ENCODE results near the gene EDC3.
"Not testable (repeated sequence)": the region's sequence is repeated elsewhere in the genome, so short reads cannot be mapped to it uniquely, and the experiment has no call there.

EDC3 gene

GRCh38 chr15:74710319-74711094 is 14.7 kb upstream of the EDC3 start:
- no peak for DNase-seq (ENCODE audit: low read depth, low spot score)

DNA sequence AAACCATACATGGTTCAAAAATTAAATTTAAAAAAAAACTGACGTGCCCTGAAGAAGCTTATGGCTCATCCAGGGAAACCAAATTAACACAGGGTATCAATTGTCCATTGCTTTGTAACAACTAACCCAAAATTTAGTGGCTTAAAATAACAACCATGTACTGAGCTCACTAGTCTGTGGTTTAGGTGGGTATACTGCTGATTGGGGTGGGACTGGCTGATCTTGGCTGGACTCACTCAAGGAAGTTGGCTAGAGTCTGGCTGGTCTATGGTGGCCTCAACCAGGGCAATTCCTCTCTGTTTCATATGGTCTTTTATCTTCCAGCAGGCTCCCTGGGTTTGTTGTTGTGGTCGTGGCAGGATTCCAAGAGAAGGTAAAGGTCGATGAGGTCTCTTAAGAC is 14.1 kb upstream of the EDC3 start:
- DNase-seq (ENCODE audit: low read depth, low spot score) = no peak

DNA sequence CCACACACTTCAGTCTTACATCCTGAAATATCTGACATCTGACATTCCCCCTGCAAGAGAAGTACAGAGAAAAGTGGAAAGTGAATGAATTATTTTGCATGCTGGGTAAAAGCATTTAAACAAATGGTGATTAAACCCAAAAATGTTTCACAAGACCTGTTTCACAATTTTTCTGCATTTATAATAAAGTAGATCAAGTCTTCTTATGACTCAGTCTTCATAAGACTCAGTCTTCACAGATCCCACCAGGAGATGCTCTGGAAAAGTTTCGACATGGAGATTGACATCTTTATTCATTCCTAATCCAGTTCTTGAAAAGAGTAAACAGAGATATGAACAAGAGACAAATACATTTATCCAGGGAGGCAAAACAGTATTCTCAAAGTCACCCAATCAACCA is 13.2 kb upstream of the EDC3 start:
- no peak for DNase-seq (ENCODE audit: low read depth, low spot score)

DNA sequence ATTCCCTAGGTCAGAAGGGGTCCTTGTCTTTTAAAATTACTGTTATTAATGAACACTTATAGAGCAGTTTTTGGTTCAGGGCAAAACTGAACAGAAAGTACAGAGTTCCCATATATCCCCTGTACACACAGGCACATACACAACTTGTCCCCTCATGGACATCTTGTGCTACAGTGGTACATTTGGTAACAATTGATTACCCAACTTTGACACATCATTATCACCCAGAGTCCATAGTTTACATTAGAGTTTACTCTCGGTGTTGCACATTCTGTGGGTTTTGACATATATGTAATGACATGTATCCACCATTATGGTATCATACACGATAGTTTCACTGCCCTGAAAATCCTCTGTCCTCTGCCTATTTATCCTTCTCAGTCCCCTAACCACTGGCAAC is 984 bp upstream of the EDC3 start:
- no peak for DNase-seq (ENCODE audit: low read depth, low spot score)

DNA sequence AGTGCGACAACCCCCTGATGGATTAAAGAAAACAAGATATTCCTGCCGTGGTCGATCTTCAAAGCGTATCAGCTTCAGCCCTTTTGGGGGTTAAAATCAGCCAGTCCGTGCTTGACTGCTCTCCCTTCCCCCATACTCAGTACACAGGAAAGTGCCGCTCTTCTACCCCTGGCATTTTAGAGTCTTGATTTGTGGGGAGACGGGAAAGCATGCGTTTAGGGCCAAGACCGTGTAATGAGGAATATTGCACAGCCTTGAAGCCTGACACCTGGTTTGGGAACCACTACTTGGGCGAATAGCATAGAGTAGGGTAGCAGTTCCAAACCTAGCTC is 540 bp upstream of the EDC3 start:
- DNase-seq (ENCODE audit: low read depth, low spot score) = no peak

- DNase-seq (ENCODE audit: low read depth, low spot score) = no peak
Measured at GRCh38 chr15:74692327-74692726, 3.5 kb downstream of the EDC3 start.

DNA sequence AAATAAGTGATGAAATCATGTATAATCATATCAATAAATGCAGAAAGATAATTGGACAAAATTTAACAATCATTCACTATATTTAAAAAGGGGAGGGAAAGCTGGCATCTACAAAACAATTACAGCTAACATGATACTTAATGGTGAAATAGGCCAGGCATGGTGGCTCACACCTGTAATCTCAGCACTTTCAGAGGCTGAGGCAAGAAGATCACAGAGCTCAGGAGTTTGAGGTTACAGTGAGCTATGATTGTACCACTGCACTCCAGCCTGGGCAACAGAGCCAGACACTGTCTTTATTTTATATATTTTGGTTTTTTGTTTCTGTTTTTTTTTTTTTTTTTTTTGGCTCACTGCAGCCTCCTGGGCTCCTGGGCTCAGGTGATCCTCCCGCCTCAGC is 12.1 kb downstream of the EDC3 start:
- no peak for DNase-seq (ENCODE audit: low read depth, low spot score)

GRCh38 chr15:74682954-74683353 is 12.9 kb downstream of the EDC3 start:
- no peak for DNase-seq (ENCODE audit: low read depth, low spot score)

- no peak for DNase-seq (ENCODE audit: low read depth, low spot score)
Measured at GRCh38 chr15:74680456-74680855, 15.4 kb downstream of the EDC3 start.

GRCh38 chr15:74676801-74677200 is 19.0 kb downstream of the EDC3 start:
- no peak for DNase-seq (ENCODE audit: low read depth, low spot score)

DNA sequence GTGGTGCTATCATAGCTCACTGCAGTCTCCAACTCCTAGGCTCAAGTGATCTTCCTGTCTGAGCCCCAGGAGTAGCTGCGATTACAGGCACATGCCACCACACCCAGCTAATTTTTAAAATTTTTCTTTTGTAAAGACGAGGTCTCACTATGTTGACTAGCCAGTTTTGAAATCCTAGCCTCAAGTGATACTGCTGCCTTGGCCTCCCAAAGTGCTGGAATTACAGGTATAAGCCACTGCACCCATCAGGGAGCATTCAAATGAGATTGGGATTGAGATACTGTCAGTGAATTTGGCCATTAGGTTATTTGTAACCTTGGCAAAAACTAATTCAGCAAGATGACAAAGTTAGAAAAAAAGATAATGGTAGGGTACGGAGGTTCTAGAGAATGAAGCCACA is 21.7 kb downstream of the EDC3 start:
- DNase-seq (ENCODE audit: low read depth, low spot score) = no peak

- no peak for DNase-seq (ENCODE audit: low read depth, low spot score)
Measured at GRCh38 chr15:74669627-74670026, 26.2 kb downstream of the EDC3 start.

- DNase-seq (ENCODE audit: low read depth, low spot score) = no peak
Measured at GRCh38 chr15:74667975-74668374, 27.8 kb downstream of the EDC3 start.

- DNase-seq (ENCODE audit: low read depth, low spot score) = no peak
Measured at GRCh38 chr15:74664670-74665069, 31.2 kb downstream of the EDC3 start.

- no peak for DNase-seq (ENCODE audit: low read depth, low spot score)
Measured at GRCh38 chr15:74664028-74664616, 31.7 kb downstream of the EDC3 start.

- DNase-seq (ENCODE audit: low read depth, low spot score) = no peak
Measured at GRCh38 chr15:74663303-74664027, 32.4 kb downstream of the EDC3 start.

GRCh38 chr15:74662064-74662860 is 33.6 kb downstream of the EDC3 start:
- no peak for DNase-seq (ENCODE audit: low read depth, low spot score)

- not testable (repeated sequence) for DNase-seq (ENCODE audit: low read depth, low spot score)
Measured at GRCh38 chr15:74661280-74661679, 34.5 kb downstream of the EDC3 start.

DNA sequence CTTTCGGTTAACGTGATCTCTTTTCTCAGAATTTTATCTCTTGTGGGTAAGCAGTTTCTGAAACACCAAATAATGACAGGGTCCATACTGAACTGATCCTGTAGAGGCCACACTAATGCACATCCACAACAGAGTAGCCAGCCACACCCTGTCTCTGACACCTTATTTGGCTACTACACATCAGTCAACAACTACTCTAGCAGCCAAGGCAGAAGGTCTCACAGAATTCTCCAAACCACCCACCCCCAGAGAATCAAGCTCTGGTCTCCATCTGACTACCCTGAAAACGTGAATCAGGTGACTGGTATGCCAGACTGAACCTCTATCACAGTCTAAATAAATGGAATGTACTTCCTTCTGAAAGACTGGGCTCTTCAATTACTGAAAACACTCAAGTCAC is 38.0 kb downstream of the EDC3 start:
- DNase-seq (ENCODE audit: low read depth, low spot score) = no peak

GRCh38 chr15:74656935-74657535 is 38.8 kb downstream of the EDC3 start:
- no peak for DNase-seq (ENCODE audit: low read depth, low spot score)

DNA sequence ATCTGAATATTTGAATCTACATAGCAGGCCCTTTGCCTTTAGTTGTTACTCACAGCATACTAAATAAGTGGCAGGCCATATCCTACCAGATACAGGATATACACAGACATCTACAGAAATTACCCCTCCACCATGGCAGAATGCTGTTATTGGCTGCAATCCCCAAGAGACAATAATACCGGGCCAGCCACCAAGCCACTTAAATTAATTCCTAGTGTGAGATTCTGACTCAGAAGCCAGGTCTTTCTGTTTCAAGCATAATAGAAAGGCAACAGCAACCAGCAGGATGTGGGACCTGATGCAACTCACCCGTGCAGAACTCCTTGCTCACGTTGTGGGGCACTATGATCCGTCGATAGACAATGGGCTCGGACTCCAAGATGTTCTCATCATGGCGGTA is 40.4 kb downstream of the EDC3 start:
- DNase-seq (ENCODE audit: low read depth, low spot score) = no peak
